ENCODE measurements around the gene DVL1.
A peak's percentile ranks its signal among the peaks of the same experiment; 100 is the strongest.

DVL1 gene

GRCh38 chr1:1299686-1300351, 49.4 kb downstream of the DVL1 start:
- no peak for DNase-seq

GRCh38 chr1:1298861-1299685, 50.1 kb downstream of the DVL1 start:
- peak in 55 of 56 donors; percentile 27 to 99 (median 89) for DNase-seq

GRCh38 chr1:1297802-1298424, 51.3 kb downstream of the DVL1 start:
- no peak for DNase-seq

- no peak for DNase-seq
Measured at GRCh38 chr1:1296070-1297061, 52.9 kb downstream of the DVL1 start.

GRCh38 chr1:1295154-1295923, 53.9 kb downstream of the DVL1 start:
- no peak for DNase-seq

GRCh38 chr1:1294250-1294890, 54.8 kb downstream of the DVL1 start:
- DNase-seq: no peak

- no peak for DNase-seq
Measured at GRCh38 chr1:1293263-1294249, 55.7 kb downstream of the DVL1 start.

GRCh38 chr1:1292851-1293250, 56.4 kb downstream of the DVL1 start:
- no peak for DNase-seq

GRCh38 chr1:1292442-1292779, 56.8 kb downstream of the DVL1 start:
- DNase-seq: no peak

- DNase-seq: peak in 11 of 56 donors; percentile 11 to 50 (median 37)
Measured at GRCh38 chr1:1291548-1292441, 57.4 kb downstream of the DVL1 start.

- peak in 2 of 56 donors; percentile 38 to 42 for DNase-seq
Measured at GRCh38 chr1:1291023-1291528, 58.1 kb downstream of the DVL1 start.

- peak in 6 of 56 donors; percentile 26 to 60 (median 33) for DNase-seq
Measured at GRCh38 chr1:1290238-1290731, 58.9 kb downstream of the DVL1 start.

- no peak for DNase-seq
Measured at GRCh38 chr1:1287288-1288110, 61.7 kb downstream of the DVL1 start.

GRCh38 chr1:1286313-1287261, 62.6 kb downstream of the DVL1 start:
- DNase-seq: no peak
